Right hindlimb (tissue), 1 donor: ENCODE results near the gene LHX3.

Experiments used
- DNase-seq: peaks from one replicate; pipeline ENCODE4 v3.0.0-alpha.2; 2018

LHX3 gene

DNA sequence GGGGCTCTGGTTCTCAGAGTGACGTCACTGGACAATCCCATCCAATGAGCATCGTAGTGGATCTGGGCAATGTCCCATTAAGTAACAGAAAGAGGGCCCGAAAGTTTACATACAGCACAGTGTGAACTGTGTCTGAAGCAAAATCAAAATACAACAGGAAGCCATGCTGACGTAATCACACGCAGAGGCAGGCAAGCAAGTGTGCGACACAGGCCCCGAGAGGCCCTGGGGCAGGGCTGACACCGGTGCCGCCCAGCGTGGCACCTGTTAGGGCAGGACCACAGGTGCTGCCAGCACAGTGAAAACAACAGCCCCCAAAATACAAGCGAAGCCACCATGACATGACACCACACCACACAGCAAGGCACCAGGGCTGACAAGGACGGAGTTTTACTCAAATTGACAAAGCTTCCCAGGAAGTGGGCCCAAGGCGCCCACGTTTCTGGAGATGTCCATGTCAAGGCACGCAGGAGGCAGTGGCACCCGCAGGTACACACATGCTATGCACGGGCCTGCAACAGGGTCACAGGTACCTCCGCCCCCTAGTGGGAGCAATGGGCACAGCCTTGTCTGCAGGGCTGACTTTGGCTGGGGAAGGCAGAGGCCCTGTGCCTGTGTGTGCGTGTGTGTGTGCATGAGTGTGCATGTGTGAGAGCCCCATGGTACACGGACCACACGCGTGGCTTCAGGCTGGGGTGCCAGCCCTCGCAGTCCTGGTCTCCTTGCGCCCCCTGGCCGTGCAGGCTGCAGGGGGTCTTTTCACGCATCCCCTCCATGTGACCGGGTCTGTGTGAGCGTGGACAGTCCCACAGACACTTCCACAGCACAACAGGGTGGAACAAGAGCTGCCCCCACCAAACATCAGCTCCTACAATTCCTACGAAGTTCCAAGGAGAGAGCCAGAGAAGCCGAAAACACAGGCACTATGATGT is 21.1 kb upstream of the LHX3 start:
- peak; percentile 69 for DNase-seq

DNA sequence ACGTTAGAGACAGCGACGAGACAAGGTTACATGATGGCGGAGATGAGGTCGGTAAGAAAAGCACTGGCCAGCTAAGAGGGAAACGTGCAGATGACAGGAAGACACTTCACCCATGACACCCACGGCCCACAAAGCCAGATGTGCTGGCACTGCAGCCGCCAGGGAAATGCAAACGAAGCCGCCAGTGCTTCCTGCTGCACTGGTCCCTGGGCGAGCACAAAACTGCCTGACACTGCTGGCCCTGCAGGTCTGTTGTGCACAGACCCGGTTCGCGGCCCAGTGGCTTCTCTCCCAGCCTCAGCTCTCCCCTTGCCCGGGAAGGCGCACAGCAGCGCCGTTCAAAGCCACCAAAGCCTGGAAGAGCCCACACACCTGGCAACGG is 20.4 kb upstream of the LHX3 start:
- no peak for DNase-seq

DNA sequence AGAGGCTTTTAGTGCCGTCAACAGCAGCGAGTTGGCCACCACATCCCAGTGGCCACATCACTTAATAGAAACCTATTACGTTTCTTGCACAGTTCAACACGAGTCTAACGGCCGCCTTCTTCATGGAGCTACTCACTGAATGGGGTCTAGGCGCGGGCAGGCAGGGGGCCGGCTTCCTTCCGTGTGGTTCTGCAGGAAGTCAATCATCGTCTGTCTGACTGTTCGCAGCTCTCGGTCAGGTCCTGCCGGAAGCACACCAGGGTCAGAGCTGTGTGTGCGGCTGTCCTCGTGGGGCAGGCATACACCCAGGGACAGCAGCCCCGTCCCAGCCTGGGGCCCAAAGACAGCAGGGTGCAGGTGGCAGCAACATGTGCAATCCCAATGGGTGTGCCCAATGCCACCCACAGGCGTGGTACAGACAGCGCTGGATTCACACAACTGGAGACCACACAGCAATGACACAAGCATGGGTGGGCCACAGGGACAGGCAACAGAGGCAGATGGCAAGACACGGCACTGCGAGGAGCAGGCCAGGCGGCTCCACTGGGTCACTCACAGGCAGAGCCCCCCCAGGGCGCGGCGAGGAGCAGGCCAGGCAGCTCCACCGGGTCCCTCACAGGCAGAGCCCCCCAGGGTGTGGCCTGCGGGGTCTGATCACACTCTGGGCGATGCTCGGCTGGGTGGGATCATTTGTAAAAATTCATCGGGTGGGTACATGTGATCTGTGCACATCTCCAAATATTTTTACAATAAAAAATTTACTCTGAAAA is 19.1 kb upstream of the LHX3 start:
- no peak for DNase-seq

DNA sequence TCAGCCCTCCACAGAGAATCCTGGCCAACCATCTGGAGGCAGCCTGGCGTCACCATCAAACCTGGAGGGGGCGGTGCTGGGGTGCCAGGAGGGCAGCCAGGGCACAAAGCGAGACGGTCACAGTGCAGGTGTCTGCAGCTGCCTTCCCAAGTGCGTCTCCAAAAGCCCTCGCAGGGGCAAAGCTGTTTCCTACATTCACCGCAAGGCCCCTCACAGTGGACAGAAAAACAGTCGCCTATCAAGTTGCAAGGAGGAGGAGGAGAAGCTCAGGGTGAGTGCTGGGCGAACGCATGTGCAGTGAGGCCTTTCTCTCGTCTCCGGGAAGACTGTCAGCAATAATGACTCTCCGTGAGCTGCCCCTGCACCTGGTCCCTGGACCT is 18.0 kb upstream of the LHX3 start:
- no peak for DNase-seq

DNA sequence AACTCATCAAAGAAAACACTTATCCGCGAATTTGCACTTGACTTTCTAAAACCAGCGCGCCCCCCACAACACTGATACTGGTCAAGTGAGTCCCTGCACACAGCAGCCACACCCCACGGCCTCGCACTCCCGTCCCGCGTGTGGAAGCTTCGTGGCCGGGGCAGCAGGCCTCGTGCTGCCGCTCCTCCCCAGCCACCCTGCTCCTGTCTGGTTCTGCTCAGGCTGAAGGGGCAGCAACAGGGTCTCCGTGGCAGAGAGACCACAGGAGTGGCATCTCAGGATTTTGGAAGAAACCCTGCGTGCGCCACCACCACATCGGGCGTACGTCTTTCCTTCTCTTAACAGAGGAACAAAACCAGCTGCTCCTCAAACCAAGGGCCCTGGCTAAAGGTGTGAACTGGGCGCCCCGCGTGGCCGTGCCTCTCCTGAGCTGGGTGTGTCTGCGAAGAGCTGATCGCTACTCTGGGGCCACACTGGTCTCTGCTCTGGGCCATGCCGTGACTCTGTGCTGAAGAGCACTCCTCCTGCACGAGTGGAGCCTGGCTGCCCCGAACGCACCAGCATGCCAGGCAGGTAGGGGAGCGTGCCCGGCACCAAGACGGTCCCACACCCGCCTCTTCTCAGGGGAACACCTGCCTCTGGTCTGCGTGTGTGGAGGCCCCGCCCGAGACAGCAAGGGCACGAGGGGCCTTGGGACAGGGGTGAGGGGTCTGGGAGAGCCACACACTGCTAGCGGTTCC is 17.4 kb upstream of the LHX3 start:
- DNase-seq = no peak

DNA sequence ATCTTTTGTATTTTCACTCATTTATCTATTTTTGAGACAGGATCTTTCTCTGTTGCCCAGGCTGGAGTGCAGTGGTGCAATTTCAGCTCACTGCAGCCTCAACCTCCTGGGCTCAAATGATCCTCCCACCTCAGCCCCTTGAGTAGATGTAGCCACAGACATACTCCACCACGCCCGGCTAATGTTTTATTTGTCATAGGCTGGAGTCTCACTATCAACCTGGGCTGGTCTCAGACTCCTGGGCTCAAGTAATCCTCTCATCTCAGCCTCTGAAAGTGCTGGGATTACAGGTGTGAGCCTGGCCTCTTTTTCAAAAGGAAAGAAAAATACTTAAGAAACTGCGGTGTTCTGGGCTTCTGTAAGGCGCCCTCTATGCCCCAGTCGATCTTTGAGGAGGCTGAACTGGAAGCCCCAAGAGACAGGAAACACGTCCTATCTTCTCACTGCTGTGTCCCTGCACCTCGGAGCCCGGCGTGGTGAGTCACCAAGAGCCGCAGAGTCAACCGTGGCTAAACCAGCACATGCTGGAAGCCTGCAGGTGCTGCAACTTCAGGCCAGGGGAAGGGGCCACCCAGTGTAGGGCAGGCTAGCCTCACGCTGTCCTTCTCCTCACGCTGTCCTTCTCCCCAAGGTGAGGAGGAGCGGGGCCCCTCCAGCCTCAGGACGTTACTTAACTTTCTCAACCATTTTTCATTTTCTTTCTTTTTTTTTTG is 15.2 kb upstream of the LHX3 start:
- DNase-seq = no peak

DNA sequence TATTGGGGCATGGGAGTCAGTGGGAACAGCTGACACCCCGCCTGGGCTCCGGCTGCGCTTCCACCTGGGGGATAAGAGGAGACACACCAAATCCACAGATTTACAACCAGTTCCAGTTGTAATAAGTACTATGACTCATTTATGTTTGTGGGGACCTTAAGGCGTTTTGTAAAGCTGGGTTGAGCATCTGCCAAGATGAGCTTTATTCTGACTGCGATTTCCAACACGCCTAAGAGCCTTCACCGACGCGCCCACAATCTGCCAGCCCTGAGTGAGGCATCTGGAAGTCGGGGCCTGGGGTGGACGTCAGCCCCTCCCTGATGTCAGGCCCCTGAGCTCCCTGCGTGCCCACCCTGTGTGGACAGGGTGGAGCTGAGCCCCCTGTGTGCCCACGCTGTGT is 14.3 kb upstream of the LHX3 start:
- no peak for DNase-seq

DNA sequence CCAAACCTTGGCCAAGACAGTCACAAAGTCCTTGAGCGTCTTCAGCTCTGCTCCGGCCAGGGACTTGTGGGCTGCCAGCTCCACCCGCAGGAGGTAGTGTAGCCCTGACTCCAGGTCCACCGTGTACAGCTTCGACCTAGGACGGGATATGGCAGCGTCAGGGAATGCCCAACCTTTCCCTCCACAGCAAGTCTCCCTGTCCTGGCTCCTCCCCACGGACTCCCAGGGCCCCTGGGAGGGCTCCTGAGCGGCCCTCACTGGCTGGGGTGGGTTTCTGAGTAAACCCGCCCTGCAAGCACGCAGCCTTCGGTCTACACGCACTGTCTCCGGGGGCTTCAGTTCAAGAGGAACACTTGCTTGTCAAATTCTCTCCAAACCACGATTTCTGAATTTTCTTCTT is 13.7 kb upstream of the LHX3 start:
- DNase-seq = no peak

DNA sequence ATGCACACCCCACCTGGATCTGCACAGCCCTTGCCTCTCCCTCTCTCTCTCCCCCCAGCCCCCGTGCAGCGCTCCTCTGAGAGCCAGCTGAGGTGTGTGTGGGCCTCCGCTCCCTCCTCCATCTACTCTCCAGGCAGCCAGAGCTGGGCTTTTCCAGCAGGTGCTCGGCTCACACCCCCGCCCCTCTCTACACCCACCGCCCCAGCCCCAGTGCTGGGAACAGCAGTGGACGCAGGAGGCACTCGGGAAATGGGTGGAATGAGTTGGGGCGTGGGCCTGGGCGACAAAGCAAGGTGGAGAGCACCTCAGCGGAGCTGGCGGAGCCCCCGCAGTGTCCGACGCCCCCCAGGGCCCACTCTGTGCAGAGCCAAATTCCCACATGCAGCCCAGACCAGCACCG is 13.3 kb upstream of the LHX3 start:
- DNase-seq = no peak

DNA sequence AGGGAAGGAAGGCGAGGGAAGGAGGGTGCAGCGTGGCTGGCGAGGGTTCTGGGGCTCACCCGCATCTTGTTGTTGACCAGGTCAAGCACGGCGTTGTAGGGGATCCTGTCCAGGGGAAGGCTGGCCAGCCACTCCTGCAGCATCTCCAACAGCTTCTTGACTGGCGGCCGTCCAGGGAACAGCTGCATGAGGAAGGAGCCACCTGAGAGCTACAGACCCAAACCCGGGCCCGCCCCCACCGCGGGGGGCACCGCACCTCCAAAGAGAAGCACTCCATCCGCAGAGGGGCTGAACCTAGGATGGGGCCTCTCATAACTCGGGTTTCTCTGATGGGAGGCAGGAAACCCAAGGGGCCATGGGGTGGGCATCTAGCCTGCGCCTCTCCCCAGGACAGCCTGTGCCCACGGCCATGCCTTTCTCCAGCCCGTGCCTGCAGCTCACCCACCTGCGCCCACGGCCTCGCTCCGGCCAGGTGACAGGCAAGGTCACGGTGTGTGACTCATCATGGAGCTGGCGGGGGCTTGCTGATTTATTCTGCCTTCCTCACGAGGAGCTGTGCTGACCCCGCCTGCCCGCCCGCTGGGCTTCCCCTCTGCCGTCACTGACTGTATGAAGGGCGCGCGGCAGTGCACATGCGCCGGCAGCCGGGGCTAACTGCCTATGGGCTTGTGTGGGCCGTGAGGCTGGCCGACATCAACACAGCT is 11.8 kb upstream of the LHX3 start:
- DNase-seq = no peak

DNA sequence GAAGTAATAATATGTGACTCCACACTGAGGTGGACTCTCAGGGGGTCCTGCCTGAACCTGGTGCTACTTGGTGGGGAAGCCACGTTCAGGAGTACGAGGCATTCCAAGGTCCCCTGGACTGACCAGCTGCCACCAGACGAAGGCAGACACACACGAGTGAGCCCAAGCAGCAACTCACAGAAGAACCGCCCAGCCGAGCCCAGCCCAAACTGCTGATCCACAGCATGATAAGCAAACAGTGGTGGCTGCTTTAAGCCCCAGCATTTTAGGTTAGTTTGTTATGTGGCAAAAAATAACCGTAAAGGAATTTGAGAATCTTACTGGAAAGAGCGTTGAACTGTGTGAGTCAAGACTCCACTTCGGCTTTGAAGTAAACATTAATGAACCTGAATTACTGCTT is 8.8 kb upstream of the LHX3 start:
- DNase-seq = no peak

DNA sequence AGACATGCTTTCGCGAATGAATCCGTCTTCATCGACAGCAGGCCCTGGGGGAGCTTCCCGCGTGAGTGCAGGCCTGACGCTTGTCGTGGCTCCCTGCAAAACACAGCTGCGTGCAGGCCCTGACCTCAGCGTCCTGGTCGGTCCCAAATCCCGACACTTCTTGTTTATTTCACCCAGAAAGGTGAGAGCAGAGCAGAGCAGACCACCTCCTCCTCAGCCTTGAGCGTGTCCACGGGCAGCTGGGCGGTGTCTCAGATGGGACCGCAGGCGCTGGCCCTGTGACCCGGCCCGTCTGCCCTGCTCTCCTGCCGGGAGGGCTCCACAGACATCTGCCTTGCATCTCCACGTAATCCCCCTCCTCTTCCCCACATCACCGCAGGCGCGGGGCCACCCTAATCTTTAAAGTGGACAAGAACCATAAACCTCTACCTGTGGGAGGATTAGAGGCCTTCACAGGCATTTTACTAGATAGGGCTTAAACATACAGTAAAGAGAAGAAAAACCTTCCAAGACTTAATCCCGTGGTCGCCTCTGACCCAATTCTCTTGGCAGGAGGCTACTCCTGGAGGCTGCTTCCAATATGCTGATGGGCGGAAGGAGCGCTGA is 7.5 kb upstream of the LHX3 start:
- no peak for DNase-seq

DNA sequence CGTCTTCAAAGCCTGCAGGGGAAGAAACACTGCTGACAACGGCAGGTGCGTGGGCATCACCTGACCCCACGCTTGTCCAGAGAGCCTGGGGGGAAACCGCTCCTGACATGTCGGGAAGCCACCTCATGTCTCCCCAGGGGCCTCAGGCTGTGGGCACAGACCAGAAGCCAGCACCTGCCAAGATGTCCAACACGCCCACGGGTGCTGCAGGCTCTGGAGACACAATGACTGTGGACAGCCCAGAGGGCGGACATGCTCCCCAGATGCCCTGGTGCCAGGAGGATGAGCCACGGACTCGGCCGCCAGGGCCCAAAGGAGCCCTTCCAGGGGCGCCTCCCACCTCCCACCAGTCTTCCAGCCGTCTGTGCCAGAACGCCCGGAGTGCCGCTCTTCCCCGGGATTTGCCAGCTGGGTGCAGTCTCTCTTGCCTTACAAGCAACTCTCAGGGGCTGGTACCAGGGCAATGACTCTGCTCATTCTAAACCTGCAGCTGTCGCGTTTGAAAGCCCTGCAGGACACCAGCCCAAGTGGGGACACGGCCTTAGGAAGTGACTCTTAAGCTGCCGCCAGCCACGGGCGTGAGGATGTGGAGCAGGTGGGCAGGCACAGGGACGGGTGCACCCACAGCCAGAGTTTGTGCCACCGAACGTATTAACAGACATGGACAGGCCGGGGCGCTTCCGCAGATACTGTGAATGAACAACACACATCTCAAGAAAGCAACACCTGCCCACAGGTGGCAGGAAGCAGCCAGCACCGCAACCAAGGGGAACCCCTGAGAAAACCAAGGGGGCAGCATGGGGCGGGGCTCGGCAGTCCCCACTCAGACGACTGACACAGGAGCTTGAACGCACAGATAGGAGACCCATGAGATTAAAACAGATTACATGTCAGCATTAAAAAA is 6.8 kb upstream of the LHX3 start:
- DNase-seq = no peak

DNA sequence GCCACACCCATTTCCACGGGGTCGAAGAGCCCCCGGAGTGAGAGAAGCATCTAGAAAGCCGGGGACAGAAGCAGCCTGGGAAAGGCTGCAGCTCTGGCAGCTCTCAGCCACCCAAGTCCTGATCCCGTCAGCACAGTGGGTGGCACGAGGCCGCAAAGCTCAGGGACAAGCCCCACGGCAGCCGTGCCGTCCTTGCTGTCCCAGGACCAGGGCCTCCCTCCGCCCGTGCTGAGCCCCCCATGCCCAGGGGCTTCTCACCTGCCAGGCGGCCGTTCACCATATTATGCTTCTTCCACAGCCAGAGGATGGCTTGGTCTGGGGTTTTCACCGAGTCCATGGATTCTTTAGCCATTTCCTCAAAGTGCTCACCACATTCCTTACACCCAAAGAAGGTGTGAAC is 6.1 kb upstream of the LHX3 start:
- no peak for DNase-seq

DNA sequence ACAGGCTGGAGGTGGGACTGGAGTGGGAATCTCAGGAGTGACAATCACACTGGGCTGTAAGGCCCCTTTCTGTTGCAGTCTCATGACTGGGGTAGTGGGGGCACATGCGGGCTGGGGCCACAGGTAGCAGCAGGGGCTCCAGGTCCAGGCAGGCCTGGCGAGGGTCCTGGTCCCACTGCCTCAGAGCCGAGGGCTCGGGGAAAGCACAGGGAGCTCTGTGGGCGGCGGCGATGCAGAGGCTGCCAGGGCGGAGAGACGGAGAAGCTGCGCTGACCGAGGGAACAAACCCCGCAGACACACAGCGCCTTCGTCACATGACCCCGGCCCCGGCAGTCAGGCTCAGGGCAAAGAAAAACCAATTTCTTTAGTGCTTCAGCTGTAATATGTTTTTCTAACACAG is 5.3 kb upstream of the LHX3 start:
- DNase-seq = no peak

DNA sequence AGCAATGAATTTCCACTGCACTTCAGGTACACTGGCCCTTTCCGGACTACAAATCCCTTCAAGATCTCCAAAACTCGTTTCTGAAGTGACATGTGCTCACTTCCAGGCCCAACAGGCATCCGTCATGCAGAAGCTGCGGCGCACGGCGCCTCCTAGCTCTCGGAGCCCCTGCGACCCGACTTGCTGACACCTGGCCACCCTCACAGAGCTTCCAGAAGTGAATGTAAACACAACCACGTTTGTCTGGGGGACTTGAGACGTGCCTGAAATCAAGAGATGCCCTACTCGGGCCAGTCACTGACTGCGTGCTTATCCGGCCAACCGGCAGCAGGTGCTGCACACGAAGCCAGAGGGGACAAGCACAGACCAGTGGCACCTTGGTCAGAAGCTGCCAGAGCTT is 4.9 kb upstream of the LHX3 start:
- no peak for DNase-seq

DNA sequence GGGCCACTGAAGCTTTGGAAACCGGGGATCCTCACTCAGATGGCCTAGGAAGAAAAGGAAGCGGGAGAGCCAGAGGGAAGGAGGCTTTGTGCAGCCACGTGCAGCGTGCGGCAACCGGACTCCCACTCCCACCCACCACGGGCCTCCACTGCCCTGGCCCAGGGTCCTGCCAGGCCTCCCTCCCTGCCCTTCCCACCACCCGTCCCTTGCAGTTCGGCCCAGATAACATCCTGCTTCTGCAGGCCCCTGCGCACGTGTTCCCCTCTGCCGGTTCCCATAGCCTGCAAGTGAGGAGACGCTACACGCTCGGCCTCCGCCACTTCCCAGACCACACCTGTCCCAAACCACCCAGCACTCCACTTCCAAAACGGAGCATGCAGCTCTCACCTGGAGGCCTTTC is 4.3 kb upstream of the LHX3 start:
- DNase-seq = no peak

DNA sequence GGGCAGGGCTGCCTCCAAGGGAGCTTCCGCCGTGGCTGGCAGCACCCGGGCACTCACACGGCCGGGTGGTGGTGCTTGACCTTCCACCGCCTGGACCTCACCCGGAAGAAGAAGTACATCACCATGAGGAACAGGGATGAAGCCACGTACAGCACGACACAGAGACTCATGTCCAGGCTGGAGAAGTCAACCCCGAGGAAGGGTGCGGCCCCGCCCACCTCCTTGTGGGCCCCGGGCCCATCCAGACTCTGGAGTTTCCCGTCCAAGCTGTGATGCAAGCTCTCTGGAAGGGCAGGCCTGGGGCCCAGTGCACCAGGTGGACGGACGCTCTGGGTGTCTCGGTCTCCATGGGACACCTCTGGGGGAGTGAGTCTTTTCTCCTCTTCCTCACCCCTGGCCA is 3.7 kb upstream of the LHX3 start:
- DNase-seq = no peak

DNA sequence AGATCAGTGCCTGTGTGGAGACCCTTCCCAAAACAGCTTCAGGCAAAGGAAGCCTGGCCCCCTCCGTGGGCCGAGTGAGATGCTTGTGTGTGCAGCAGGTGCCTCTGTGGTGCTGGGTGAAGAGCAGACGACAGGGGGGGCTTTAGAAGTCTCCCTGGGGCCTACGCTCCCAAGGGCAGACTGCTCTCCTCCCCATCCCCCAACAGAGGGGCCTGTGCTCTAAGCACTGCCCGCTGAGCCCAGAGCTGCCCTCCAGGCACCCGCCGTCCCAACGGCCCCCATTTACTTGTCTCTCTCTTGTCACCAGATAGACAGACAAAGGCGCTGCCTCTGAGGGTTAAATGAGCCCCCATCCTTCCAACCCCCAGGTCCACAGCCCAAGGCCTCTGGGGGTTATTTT is 2.7 kb upstream of the LHX3 start:
- no peak for DNase-seq

DNA sequence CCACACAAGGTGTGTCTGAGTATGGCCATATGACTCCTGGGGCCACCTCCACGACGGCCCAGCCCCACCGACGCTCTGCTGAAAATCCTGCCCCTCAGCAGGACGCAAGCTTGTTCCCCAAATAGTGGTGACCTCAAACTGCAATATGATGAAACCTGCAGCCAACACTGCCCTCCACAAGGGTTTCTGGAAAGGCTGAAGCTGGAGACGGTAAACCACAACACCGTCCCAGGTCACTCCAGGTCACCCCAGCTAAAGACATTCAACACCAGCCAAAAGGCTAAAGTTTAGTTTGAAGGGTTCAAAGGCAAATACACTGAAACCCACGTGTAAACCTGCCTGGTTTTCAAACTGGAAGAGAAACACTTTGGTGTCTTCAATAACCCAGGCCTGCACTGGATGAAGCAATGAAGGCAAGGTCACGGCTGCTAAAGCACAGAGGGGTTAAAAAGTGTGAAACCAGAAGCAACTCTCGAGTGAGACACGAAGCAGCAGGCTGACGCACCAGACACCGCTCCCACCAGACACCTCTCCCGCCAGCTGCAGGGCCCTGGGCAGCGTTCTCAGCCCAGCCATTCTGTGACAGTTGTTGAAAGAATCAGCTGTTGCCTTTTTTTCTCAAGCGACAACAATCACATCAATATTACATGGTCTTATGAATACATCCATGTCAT is 1.8 kb upstream of the LHX3 start:
- no peak for DNase-seq

DNA sequence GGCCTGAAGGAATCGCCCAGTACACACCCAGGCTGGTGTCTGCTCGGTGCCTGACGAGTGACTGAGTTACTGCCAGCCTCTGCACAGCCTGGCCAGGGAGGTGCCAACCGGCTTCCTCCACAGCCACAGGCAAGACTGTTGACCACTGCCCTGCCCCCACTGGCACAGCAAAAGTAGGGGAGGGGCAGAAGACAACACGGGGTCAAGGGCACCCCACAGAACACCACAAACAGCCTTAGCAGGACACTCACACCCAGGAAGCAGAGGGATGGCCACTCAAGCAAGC is 722 bp upstream of the LHX3 start:
- no peak for DNase-seq
